Measurements from ENCODE around the gene CATSPERD. TPM values are rescaled to one million over a fixed set of nuclear protein-coding genes. Genes with fewer than 3 reads are reported as not detected.
"Not testable (repeated sequence)": the region's sequence is repeated elsewhere in the genome, so short reads cannot be mapped to it uniquely, and the experiment has no call there.

CATSPERD gene
- polyA plus RNA-seq, 3 donors: not detected

DNA sequence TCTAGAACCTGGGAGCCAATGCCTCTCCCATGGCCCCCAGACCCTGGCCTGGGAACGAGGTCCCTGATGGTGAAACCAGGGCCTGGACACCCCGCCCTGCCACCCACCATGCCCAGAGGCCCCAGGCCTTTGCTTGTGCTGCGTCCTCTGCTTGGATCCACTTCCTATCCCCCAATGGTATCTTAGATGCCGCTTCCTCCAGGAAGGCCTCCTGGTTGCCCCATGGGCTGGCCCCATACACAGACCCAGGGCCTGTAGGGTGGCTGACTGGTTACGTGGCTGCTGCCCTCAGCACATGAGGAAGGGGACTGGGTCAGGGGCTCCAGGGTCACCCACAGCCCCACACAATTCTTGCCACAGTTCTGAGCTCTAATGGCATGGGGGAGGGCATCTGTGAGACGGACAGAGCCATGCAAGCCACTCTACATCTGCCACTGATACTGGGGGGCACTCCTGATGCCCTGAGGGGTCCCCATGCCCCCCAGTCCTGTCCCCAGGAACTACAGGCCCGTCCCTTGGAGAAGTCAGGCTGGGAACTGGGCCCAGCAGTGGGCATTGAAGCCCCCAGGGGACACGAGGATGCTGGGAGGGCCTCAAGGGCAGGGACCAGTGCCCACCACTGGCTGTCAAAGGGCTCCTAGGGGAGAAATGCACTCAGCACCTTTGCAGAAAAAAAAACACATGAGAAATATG lies 25.3 kb upstream of the CATSPERD start:
- WGBS, 3 donors: 88 to 93% (median 88%) methylated on average over 8 of the region's 8 CpGs
- no peak overlapping the region for H3K27ac ChIP-seq (ENCODE audit: low read depth, low read length)

DNA sequence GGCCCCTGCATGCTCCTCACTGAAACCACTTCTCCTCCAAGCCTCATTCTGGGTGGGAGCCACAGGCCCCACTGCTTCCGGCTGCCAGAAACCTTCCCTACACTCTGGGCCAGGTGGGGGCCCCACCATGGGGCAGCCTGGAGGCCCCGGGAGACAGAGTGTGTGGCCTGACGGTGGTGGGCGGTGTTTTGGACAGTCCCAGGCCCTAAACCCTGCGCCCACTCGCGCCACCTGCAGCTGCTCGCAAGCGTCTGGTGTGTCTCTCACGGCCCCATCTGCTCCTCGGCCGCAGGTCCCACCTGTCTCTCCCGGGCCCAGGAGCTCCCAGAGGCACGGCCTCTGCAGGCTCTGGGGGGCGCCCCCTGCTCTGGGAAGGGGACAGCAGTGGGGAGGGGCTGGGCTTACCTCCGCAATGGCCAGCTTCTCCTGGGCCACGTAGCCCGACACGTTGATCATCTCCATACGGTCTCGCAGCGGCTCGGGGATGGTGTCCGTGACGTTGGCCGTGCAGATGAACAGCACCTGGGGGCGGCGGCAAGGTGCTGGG lies 24.7 kb upstream of the CATSPERD start:
- H3K27ac ChIP-seq (ENCODE audit: low read depth, low read length): no peak overlapping the region
- WGBS, 3 donors: 84 to 86% (median 84%) methylated on average over 25 to 28 of the region's 28 CpGs

DNA sequence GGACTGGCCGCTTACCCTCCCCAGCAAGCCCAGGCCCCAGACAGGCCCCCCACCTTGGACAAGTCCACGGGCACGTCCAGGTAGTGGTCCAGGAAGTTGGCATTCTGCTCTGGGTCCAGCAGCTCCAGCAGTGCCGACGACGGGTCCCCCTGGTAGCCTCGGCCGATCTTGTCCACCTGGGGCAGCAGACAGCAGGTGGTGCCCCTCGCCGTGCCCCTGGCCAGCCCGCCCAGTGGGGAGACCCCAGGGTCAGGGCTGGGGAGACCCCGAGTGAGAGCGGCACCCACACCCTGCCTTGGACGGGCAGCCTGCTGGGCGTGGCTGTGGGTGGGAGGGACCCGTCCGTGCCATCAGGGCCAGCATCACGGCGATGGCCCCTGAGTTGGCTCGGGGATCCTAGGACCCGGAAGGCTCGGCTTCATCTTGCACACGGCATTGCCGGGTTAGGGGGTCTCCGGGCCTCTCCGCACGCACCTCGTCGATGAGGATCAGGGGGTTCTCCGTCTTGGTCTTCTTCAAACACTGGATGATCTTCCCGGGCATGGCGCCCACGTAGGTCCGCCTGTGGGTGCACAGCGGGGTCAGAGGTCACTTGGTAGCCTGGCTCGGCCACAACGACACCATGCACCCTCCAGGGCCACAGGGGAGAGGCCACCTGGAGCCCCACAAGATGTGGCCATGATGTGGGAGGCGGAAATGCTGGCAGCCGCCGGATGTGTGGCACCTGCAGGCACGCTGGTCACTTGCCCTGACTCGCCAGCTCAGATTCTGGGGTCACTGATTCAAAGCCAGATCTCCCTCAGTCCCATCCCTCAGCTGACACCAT lies 24.0 kb upstream of the CATSPERD start:
- WGBS, 3 donors: 86 to 92% (median 89%) methylated on average over 39 to 42 of the region's 42 CpGs
- no peak overlapping the region for H3K27ac ChIP-seq (ENCODE audit: low read depth, low read length)

DNA sequence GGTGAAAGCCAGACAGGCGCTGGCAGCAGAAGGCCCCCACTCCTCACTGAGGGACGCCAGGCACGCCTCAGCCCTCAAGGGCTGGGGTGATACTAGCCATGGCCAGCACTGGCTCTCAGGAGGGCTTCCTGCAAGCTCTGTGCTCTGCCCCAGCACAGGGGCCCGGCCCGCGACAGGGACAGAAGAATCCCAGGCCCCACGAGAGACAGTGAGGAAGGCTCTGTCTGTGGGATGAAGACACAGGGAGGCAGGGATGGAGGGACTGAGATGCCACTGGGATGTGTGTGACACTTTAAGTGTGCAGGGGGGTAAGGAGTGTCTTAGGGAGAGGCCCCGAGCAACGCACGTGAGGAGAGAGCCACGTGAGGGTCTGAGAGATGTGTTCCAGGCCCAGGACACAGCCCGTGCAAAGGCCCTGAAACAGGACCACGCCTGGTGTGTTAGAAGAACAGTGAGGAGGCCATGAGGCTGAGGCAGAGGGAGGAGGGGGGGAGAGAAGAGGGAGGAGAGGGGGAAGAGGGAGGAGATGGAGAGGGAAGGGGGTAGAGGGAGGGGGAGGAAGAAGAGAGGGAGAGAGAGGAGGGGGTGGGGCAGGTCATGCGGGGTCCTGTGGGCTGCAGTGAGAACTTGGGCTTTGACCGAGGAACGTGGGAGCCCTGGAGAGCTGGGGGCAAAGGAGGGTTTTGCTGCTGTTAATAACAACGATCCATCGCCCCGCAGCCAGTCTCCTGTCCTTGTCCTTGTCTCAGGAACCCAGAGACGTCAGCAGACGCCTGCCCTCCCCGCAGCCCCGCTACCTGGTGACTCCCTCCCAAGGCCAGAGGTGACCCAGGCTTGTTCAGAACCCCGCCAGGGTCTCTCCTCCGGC lies 23.2 kb upstream of the CATSPERD start:
- H3K27ac ChIP-seq (ENCODE audit: low read depth, low read length): no peak overlapping the region
- 79 to 88% (median 80%) methylated on average over 25 of the region's 25 CpGs for WGBS, 3 donors

- H3K27ac ChIP-seq (ENCODE audit: low read depth, low read length): no peak overlapping the region
- 82 to 86% (median 84%) methylated on average over 29 to 30 of the region's 30 CpGs for WGBS, 3 donors
Measured at GRCh38 chr19:5697890-5698634, 22.4 kb upstream of the CATSPERD start.

GRCh38 chr19:5698635-5699422 lies 21.6 kb upstream of the CATSPERD start:
- WGBS, 3 donors: 87 to 93% (median 92%) methylated on average over 38 of the region's 38 CpGs
- H3K27ac ChIP-seq (ENCODE audit: low read depth, low read length): no peak overlapping the region

DNA sequence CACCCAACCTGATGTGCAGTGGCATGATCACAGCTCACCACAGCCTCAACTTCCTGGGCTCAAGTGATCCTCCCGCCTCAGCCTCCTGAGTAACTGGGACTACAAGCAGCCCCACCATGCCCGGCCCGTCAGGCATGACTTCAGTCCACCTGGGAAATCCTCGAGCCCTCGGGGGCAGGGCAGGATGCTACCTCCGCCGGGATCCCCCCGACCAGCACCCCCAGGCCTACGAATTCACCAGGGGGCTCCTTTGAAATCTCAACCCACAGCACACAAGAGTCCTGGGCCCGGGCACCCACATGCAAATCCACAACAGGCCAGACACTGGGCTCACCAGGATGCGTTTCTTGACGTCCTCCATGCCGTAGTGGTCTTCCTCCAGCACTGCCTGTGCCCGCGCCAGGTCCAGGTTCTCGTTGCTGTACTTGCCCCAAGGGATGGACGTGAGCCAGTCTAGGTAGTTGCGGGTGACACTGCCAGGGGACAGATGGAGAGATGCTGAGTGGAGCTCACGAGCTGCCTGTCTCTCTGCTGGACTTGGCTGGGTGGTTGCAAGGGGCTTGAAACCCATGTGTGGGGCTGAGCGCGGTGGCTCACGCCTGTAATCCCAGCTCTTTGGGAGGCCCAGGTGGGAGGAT lies 19.9 kb upstream of the CATSPERD start:
- WGBS, 3 donors: 95 to 96% (median 95%) methylated on average over 22 of the region's 22 CpGs
- H3K27ac ChIP-seq (ENCODE audit: low read depth, low read length): no peak overlapping the region

DNA sequence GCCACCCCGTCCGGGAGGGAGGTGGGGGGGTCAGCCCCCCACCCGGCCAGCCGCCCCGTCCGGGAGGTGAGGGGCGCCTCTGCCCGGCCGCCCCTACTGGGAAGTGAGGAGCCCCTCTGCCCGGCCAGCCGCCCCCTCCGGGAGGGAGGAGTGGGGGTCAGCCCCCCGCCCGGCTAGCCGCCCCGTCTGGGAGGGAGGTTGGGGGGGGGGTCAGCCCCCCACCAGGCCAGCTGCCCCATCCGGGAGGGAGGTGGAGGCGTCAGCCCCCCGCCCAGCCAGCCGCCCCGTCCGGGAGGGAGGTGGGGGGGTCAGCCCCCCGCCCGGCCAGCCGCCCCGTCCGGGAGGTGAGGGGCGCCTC lies 18.4 kb upstream of the CATSPERD start:
- WGBS, 3 donors: 88 to 100% (median 91%) methylated on average over 2 to 11 of the region's 28 CpGs
- not testable (repeated sequence) for H3K27ac ChIP-seq (ENCODE audit: low read depth, low read length)

- WGBS, 3 donors: 94 to 96% (median 95%) methylated on average over 38 to 40 of the region's 40 CpGs
- H3K27ac ChIP-seq (ENCODE audit: low read depth, low read length): no peak overlapping the region
Measured at GRCh38 chr19:5703819-5704818, 16.3 kb upstream of the CATSPERD start.

DNA sequence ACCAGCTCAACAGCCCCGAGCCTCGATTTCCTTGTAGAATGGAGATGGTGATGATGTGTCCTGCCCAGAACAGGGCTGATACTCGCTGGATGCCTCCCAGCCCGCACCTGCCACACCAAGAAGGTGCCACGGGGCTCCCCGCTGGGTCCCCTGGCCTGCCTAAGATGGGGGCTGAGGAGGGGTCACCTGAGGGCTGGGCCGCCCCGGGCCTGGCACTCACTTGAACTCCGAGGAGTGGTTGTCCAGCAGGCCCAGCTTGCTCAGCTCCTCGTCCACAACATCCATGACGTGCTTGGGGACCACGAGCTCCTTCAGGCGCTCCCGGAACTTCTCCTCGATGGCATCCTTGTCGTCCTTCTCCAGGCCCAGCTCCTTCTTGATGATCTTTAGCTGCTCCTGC lies 14.9 kb upstream of the CATSPERD start:
- H3K27ac ChIP-seq (ENCODE audit: low read depth, low read length): no peak overlapping the region
- 84 to 89% (median 88%) methylated on average over 16 of the region's 16 CpGs for WGBS, 3 donors

DNA sequence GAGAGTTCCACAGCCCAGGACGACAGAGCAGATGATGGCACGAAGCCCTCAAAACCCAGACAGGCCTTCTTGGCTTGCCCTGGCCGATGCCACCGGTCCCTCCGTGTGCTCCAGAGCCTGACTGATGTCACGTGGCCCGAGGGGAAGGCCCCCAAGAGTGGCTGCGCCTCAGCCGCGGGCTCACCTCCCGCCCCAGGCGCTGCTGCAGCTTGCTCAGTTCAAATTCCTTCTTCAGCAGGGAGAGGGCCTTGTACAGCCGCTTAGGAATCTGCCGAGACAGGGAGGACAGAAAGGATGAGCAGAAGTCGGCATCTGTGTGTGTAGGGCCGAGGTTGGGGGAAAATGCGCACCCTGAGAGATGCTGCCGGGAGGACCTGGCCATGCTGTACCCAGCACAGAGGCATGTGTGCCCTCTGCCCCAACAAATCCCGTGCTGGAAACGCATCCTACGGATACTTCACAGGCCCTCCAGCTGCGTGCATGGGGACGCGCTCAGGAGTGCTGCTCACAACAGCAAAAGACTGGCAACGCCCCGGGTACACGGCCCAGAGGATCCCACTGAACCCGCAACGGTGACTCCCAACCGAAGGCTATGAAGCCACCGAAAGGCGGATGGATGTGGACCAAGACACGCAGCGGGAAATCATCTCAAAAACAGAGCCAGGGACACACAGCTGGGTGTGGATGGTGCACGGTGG lies 13.4 kb upstream of the CATSPERD start:
- WGBS, 3 donors: 94 to 96% (median 95%) methylated on average over 35 of the region's 35 CpGs

DNA sequence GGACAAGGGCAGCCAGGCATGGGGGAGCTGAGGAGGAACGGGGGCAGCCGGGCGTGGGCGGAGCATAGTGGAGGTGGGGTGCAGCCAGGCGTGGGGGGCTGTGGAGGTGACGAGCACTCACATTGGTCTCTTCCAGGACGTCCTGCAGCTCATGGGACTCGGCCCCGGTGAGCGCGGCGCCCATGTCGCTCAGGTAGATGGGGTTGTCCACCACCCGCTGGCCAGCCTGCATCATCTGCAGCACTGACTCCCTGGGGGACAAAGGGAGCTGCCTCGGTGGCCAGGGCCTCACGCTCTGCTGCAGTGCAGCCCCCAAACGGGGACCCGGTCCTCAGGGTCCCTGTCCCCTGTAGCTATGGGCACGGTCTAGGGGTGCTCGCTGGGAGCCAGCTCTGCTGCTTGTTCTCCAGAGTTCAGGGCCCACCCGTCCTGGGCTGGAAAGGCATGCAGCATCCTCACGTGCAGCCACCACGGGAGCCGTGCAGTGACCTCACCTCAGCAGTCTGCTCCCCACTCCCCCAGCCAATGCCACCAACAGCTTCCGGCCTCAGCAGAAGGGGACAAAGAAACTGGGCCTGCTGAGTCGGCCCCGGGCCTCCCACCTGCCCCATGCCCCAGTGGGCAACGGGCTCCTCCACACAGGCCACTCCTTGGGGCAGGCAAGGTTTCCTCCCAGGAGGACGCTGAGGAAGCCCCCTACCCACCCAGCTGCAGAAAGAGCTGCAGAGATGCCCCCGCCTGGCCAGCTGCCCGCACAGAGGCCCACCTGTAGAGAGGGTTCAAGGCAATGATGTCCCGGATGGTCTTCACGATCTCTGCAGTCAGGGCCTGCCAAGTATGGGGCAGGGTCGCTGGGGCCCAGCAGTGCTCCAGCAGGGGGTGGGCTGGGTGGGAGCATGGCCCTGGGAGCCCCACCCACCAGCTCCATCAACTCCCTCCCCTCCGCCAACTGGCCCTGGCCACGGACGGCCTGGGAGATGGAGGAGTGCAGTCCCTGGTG lies 12.6 kb upstream of the CATSPERD start:
- no peak overlapping the region for H3K27ac ChIP-seq (ENCODE audit: low read depth, low read length)

More for the DNA sequence above, 13.4 kb upstream of the CATSPERD start:
- H3K27ac ChIP-seq (ENCODE audit: low read depth, low read length): no peak overlapping the region

GRCh38 chr19:5711025-5711424 lies 9.4 kb upstream of the CATSPERD start:
- no peak overlapping the region for H3K27ac ChIP-seq (ENCODE audit: low read depth, low read length)
- 94 to 97% (median 96%) methylated on average over 8 of the region's 8 CpGs for WGBS, 3 donors

More for the DNA sequence above, 12.6 kb upstream of the CATSPERD start:
- WGBS, 3 donors: 90 to 94% (median 91%) methylated on average over 34 to 37 of the region's 37 CpGs

DNA sequence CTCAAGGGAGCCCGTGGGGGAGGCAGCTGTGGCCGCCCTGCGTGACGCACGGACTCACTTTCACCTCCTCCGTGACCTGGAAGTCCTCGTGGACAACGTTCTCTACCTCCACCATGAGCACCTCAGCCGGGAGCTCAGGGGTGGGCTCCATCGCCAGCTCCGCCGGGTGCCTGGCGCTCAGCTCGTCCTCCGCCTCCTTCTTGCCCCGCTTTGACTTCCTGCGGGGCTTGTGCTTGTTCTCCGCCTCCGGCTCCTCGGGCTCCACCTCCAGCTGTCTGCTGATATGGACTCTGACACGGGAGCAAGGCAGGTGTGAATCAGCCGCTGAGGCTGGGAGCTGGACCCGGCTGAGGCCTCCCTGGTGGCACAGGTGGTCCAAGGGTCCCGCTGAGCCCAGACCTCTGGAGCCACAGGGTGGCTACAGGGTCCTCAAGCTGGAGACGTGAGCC lies 8.7 kb upstream of the CATSPERD start:
- WGBS, 3 donors: 83 to 93% (median 89%) methylated on average over 24 to 25 of the region's 25 CpGs
- H3K27ac ChIP-seq (ENCODE audit: low read depth, low read length): no peak overlapping the region
